Thoracic aorta (tissue), 2 donors: ENCODE results near the gene DAAM1. TPM values are rescaled to one million over a fixed set of nuclear protein-coding genes. Genes with fewer than 3 reads are reported as not detected.
A peak's percentile ranks its signal among the peaks of the same experiment; 100 is the strongest.

Source experiments
- ATAC-seq: fragments of 150-250 bp; one replicate; pipeline ENCODE4 v1.8.0; 2017; ENCODE audit warnings: low read depth; ENCODE audit not compliant: insufficient number of reproducible peaks, low FRiP score
- DNase-seq: peaks from one replicate; pipeline ENCODE4 v3.0.0-alpha.2; 2020; ENCODE audit warnings: low spot score
- H3K27ac ChIP-seq, 2 donors: fragments of 200-600 bp; sonication (generic); 1 replicate in 1 of 2; 2 replicates in 1 of 2; pipeline ENCODE4 v1.5.1; 2016; ENCODE audit warnings: mild to moderate bottlenecking in 2 of 2, moderate library complexity in 2 of 2
- H3K27me3 ChIP-seq: fragments of 200-600 bp; sonication (generic); replicated peaks from 2 replicates; pipeline ENCODE4 v1.6.0; 2016; ENCODE audit warnings: mild to moderate bottlenecking; ENCODE audit not compliant: insufficient read depth
- H3K36me3 ChIP-seq: fragments of 200-600 bp; sonication (generic); one replicate; pipeline ENCODE4 v1.5.1; 2016
- H3K4me1 ChIP-seq, 2 donors: fragments of 200-600 bp; sonication (generic); 1 replicate in 1 of 2; 2 replicates in 1 of 2; pipeline versions ENCODE4 v1.5.1 to v1.6.0; 2016; ENCODE audit warnings: low read depth in 2 of 2, mild to moderate bottlenecking in 1 of 2; ENCODE audit not compliant: control insufficient read depth in 1 of 2
- H3K4me3 ChIP-seq: fragments of 200-600 bp; sonication (generic); 2 replicates; pipeline ENCODE4 v1.5.1; 2016; ENCODE audit warnings: mild to moderate bottlenecking
- H3K9me3 ChIP-seq: fragments of 200-600 bp; sonication (generic); 2 replicates; pipeline ENCODE4 v1.5.1; 2016
- CTCF ChIP-seq: fragments of 200-600 bp; sonication (generic); IDR thresholded peaks from one replicate; pipeline ENCODE4 v1.5.1; 2019; ENCODE audit warnings: antibody characterized with exemption
- total RNA-seq, 2 donors: library from RNA; depleted of rRNA; stranded (reverse); fragments of >200 nt; gene quantifications; one replicate each; pipeline versions ENCODE4 v1.1.0 to v1.2.3, GENCODE V29; 2016

DAAM1 gene
- total RNA-seq, 2 donors from 2014 or later: 35.9 to 56.6 TPM

GRCh38 chr14:59391388-59391787 lies 202.9 kb downstream of the DAAM1 start:
- Histone ChIP-seq H3K9me3 (no peaks in the 10 kb centered on the region), H3K4me3 (no peak overlapping the region), H3K27ac (no peak overlapping the region), H3K4me1 (no peaks in the 10 kb centered on the region), H3K27me3 (no peaks in the 10 kb centered on the region), H3K36me3 (no peaks in the 10 kb centered on the region)
- TF ChIP-seq CTCF: no peak
- ATAC-seq: no peak
- no peak for DNase-seq

GRCh38 chr14:59394268-59394667 lies 205.8 kb downstream of the DAAM1 start:
- ATAC-seq (no peak), DNase-seq (no peak)
- no peaks in the 10 kb centered on the region for H3K9me3 ChIP-seq
- H3K4me1 ChIP-seq: no peaks in the 10 kb centered on the region
- no peak overlapping the region for H3K27ac ChIP-seq
- no peak for TF ChIP-seq CTCF
- no peaks in the 10 kb centered on the region for H3K27me3 ChIP-seq
- no peak overlapping the region for H3K4me3 ChIP-seq
- H3K36me3 ChIP-seq: no peaks in the 10 kb centered on the region

- H3K36me3 ChIP-seq: no peaks in the 10 kb centered on the region
- H3K27me3 ChIP-seq: no peaks in the 10 kb centered on the region
- H3K4me3 ChIP-seq: no peak overlapping the region
- no peaks in the 10 kb centered on the region for H3K4me1 ChIP-seq
- DNase-seq (no peak), ATAC-seq (no peak)
- H3K27ac ChIP-seq: no peak overlapping the region
- no peaks in the 10 kb centered on the region for H3K9me3 ChIP-seq
- TF ChIP-seq CTCF: no peak
These were observed 207.2 kb downstream of the DAAM1 start for GRCh38 chr14:59395672-59396071.

- no peaks in the 10 kb centered on the region for H3K9me3 ChIP-seq
- no peak for DNase-seq
- no peak for TF ChIP-seq CTCF
- no peak overlapping the region for H3K27ac ChIP-seq
- no peak overlapping the region for H3K4me3 ChIP-seq
- no peaks in the 10 kb centered on the region for H3K4me1 ChIP-seq
- no peaks in the 10 kb centered on the region for H3K27me3 ChIP-seq
- no peak for ATAC-seq
- no peaks in the 10 kb centered on the region for H3K36me3 ChIP-seq
These were observed 210.4 kb downstream of the DAAM1 start for GRCh38 chr14:59398841-59399240.

GRCh38 chr14:59406454-59407245 lies 218.2 kb downstream of the DAAM1 start:
- no peaks in the 10 kb centered on the region for H3K27me3 ChIP-seq
- H3K27ac ChIP-seq: peak overlapping the region; percentile 45 to 50

More at GRCh38 chr14:59406454-59407245, 218.2 kb downstream of the DAAM1 start:
- Histone ChIP-seq H3K36me3 (no peaks in the 10 kb centered on the region), H3K4me1 (peaks cover 11 to 14% of the 10 kb centered on the region in 2 donors), H3K4me3 (peak overlapping the region; percentile 25), H3K9me3 (no peaks in the 10 kb centered on the region)
- ATAC-seq (peak; percentile 36), DNase-seq (no peak)
- TF ChIP-seq CTCF: no peak
